Neural cell (in vitro differentiated cells): ENCODE results near the gene CD151.

Experiments used
- EP300 ChIP-seq: fragments of 450-650 bp; conservative IDR thresholded peaks from 2 replicates; pipeline ENCODE4 v1.6.1; 2014; ENCODE audit warnings: antibody characterized with exemption, mild to moderate bottlenecking, moderate library complexity; ENCODE audit not compliant: poor library complexity, severe bottlenecking
- EZH2 ChIP-seq: fragments of 200-600, 300-800 bp; shearing (Covaris generic), sonication (generic); IDR thresholded peaks from 2 replicates; pipeline ENCODE4 v1.6.1; 2014; ENCODE audit warnings: antibody characterized with exemption, low read length, borderline replicate concordance, mild to moderate bottlenecking; ENCODE audit not compliant: insufficient read depth, poor library complexity, severe bottlenecking
- MXI1 ChIP-seq: fragments of 450-650 bp; conservative IDR thresholded peaks from 2 replicates; pipeline ENCODE4 v1.6.1; 2014; ENCODE audit warnings: antibody characterized with exemption, mild to moderate bottlenecking; ENCODE audit not compliant: poor library complexity, severe bottlenecking
- POLR2AphosphoS5 ChIP-seq: IDR thresholded peaks from 2 replicates; pipeline ENCODE4 v1.6.1; 2012
- RAD21 ChIP-seq: fragments of 450-650 bp; conservative IDR thresholded peaks from 2 replicates; pipeline ENCODE4 v1.6.1; 2014; ENCODE audit warnings: antibody characterized with exemption, mild to moderate bottlenecking, moderate library complexity
- REST ChIP-seq: IDR thresholded peaks from 2 replicates; pipeline ENCODE4 v1.6.1; 2012; ENCODE audit warnings: borderline replicate concordance
- SMC3 ChIP-seq: fragments of 450-650 bp; conservative IDR thresholded peaks from 2 replicates; pipeline ENCODE4 v1.6.1; 2014; ENCODE audit warnings: antibody characterized with exemption, mild to moderate bottlenecking, moderate library complexity; ENCODE audit not compliant: poor library complexity
- TAF1 ChIP-seq: IDR thresholded peaks from 2 replicates; pipeline ENCODE4 v1.6.1; 2012; ENCODE audit warnings: low read depth
- TF ChIP-seq, protein P1 (sequence below): fragments of 450-650 bp; IDR thresholded peaks from 2 replicates; pipeline ENCODE4 v1.5.1; 2014; ENCODE audit warnings: antibody characterized with exemption, mild to moderate bottlenecking, moderate library complexity; ENCODE audit not compliant: poor library complexity, severe bottlenecking

- TF ChIP-seq TAF1 = no peak
- TF ChIP-seq, protein P1, sequence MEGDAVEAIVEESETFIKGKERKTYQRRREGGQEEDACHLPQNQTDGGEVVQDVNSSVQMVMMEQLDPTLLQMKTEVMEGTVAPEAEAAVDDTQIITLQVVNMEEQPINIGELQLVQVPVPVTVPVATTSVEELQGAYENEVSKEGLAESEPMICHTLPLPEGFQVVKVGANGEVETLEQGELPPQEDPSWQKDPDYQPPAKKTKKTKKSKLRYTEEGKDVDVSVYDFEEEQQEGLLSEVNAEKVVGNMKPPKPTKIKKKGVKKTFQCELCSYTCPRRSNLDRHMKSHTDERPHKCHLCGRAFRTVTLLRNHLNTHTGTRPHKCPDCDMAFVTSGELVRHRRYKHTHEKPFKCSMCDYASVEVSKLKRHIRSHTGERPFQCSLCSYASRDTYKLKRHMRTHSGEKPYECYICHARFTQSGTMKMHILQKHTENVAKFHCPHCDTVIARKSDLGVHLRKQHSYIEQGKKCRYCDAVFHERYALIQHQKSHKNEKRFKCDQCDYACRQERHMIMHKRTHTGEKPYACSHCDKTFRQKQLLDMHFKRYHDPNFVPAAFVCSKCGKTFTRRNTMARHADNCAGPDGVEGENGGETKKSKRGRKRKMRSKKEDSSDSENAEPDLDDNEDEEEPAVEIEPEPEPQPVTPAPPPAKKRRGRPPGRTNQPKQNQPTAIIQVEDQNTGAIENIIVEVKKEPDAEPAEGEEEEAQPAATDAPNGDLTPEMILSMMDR = no peak
- no peak for TF ChIP-seq REST
- TF ChIP-seq RAD21 = no peak
- TF ChIP-seq EP300 = no peak
- no peak for TF ChIP-seq EZH2
- TF ChIP-seq POLR2AphosphoS5 = no peak
- TF ChIP-seq SMC3 = no peak
- no peak for TF ChIP-seq MXI1
Observed at GRCh38 chr11:855330-855674, 22.6 kb downstream of the CD151 start.
